GM21528 (cell line): ENCODE data around the gene LAPTM4A.
"Not testable (repeated sequence)": the region's sequence is repeated elsewhere in the genome, so short reads cannot be mapped to it uniquely, and the experiment has no call there.

Experiments used
- ATAC-seq: cut with Tn5 transposase; IDR thresholded peaks from one replicate; pipeline ENCODE4 v1.9.1; 2021; ENCODE audit warnings: mild to moderate bottlenecking, moderate library complexity; ENCODE audit not compliant: unreplicated experiment, low FRiP score

LAPTM4A gene

GRCh38 chr2:20077411-20077940 is 26.0 kb upstream of the LAPTM4A start:
- no peak for ATAC-seq

GRCh38 chr2:20076757-20077156 is 25.3 kb upstream of the LAPTM4A start:
- ATAC-seq = no peak

- ATAC-seq = no peak
Measured at GRCh38 chr2:20074901-20075300, 23.5 kb upstream of the LAPTM4A start.

DNA sequence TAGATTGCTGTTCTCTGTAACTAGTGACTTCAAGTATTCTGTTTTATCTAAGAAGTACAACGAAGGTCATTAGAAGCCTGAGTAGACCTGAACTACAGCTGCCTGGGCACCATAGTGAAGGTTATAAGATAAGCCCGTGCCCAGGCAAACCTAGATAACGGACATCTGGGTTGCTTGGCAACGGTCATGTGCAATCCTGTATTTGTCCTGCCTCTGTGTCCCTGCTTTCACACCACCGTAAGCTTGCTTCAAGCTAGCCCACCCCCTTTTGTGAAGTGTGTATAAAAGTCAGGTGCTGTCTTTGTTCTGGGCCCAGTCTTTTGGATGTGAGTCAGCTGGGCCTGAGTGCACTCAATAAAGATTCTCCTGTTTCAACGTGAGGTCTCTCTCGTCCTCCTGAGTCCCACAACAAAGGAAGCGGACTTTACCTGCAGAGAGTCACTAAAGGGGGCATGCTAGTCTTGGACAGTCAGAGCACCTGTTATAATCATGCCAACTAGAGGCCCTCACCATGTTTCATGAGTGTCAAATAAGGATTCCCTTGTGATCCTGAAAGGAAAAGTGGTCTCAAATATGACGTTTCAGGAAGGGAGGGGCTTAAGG is 22.7 kb upstream of the LAPTM4A start:
- not testable (repeated sequence) for ATAC-seq

- no peak for ATAC-seq
Measured at GRCh38 chr2:20073460-20073859, 22.0 kb upstream of the LAPTM4A start.

- no peak for ATAC-seq
Measured at GRCh38 chr2:20072436-20073158, 21.2 kb upstream of the LAPTM4A start.

- ATAC-seq = no peak
Measured at GRCh38 chr2:20071397-20072383, 20.3 kb upstream of the LAPTM4A start.

DNA sequence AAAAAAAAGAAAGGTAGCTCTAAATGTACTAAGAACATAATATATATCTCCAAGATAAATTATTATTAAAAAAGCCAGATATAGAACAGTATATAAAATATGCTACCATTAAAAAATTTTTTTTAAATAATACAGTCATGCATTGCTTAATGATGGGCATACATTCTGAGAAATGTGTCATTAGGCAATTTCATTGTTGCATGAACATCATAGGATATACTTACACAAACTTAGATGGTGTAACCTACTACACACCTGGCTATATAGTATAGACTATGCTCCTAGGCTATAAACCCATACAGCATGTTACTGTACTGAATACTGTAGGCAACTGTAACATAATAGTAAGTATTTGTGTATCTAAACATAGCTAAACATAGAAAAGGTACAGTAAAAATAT is 18.3 kb upstream of the LAPTM4A start:
- no peak for ATAC-seq

GRCh38 chr2:20067992-20068584 is 16.7 kb upstream of the LAPTM4A start:
- no peak for ATAC-seq

DNA sequence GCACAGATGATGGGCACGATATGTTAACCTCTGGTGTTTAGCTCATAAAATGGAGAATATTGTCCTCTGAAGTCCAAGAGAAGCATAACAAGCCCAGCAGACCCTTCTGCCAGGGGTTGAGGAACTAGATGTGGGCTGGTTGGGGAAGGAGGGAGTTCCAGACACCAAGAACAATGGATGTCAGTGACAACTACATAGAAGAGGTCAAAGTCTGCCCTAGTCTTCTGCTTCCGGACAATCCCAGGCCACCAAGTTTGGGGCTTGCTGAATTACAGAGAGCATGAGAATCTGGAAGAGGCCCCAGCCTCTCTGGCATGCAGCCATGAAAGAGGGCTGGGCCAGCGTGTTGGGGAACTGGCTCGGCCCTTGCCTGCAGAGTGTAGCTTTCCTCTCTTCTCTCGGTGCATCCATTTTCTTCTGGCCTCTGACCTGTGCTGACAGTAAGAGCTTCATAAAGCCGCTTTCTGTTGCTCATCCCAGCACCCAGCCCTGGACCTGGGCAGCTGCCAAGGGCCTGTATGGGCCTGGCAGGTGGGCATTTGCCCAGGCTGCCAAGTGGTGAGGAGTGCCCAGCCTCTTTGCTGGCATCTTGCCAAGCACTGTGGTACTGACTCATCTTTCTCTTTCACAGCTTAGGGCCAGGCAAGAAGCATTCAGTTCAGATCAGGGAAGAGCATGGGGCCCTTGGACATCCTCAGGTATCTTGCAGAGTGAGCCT is 14.6 kb upstream of the LAPTM4A start:
- no peak for ATAC-seq

DNA sequence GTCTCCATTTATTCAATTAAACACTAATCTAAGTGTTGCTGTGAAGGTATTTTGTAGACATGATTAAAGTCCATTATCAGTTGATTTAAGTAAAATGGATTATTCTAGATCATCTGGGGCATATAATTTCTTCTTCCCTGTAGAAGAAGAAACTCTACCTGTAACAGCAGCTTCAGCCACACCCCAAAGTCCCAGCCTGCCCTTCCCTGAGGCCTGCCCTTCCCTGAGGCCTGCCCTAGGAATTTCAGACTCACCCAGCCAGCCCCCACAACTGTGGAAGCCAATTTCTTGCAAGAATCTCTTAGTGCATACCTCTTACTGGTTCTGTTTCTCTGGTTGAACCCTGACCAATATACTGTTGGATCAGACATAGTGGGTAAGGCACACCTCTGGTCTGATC is 13.4 kb upstream of the LAPTM4A start:
- no peak for ATAC-seq

DNA sequence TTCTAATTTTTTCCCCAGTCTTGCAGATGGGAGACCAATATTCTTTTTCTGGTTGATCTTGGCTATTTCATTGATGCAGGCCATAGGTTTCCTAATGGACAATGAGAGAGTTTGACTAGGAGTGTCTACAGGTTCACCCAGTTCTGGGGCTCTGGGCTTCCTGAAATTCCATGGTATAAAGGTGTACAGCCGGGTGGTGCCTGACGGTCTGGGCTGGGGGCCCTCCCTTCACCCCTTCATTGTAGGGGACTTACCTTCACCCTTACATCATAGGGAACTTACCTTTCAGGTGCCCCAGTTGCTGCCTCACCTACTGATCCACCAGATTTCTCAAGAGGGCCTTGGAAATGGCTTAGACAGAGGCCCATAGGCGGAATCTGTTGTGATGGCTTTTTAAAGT is 13.0 kb upstream of the LAPTM4A start:
- ATAC-seq = no peak

GRCh38 chr2:20062615-20063545 is 11.5 kb upstream of the LAPTM4A start:
- ATAC-seq = no peak

DNA sequence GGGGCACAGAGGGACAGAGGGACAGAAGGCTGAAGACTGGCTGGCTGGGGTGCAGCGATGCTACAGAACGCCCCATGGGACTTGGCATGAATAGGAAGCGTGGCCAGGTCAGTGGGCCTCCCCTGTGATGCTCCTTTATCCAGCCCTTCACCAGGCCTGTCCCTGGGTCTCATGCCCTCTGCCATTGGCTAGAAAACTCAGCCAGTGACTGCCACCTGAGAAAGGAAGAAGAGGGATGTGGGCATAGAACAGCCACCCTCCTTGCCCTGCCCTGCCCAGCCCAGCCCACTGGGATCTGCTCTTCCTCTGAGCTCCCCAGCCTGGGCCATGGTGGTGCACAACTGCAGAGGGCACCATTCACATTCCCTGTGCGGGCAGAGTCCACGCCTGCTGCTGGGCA is 10.5 kb upstream of the LAPTM4A start:
- no peak for ATAC-seq

GRCh38 chr2:20061476-20061875 is 10.0 kb upstream of the LAPTM4A start:
- no peak for ATAC-seq

DNA sequence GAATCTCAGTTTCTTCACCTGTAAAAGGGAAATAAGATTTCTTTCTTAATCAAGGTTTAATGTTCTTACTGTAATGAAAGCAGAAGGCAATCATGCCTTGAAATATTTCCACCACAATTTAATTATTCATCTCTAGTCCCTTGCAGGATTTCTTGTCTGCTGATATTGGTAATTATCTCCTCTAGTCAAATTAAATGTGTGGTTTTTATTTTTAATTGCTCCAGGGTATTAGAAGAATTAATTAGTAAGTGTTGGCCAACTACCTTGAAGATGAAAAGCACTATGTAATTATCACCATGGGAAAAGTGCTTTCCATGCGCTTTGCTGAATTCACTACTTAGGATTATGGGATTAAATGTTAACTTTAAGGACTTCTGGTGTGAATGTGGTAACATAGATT is 8.7 kb upstream of the LAPTM4A start:
- ATAC-seq = no peak

- ATAC-seq = no peak
Measured at GRCh38 chr2:20057268-20057667, 5.8 kb upstream of the LAPTM4A start.

DNA sequence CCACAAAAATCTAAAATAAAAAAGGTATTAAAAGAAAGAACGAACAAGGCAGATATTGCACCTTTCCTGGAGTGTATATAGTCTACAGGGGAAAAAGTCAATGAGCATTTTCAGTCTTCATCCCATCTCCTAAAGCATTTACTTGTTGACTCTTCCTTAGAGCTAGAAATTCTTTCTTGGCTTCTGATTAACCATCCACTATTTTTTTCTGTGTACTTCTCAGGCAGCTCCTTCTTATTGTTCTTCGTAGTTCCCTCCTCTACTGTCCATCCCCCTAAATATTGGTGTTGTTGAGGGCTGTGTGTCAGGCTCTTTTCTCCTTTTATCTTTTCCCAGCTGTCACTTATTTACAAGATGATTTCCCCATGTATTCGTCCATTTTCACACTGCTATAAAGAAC is 3.5 kb upstream of the LAPTM4A start:
- ATAC-seq = no peak

DNA sequence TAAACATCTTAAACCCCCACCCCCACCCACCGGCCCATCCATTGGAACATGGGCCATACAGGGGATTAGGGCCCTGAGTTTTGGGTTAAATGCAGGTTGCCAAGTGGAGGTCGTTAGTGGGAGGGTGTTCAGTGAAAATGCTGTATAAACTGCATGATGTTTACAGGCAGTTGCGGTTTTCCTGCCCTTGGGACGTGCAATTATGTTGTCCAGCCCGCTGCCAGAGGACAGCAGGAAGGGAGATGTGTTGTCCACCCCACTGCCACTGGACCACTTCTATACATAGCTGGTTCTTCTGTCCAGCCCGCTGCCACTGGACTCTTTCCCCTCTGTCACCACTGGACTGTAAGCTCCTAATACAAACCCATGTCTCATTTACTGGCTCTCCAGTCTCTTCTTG is 2.7 kb upstream of the LAPTM4A start:
- ATAC-seq = no peak
